ENCODE data around the gene DCUN1D2. TPM values are rescaled to one million over a fixed set of nuclear protein-coding genes. Genes with fewer than 3 reads are reported as not detected.
A peak's percentile ranks its signal among the peaks of the same experiment; 100 is the strongest.

The DCUN1D2 gene
- polyA plus RNA-seq, 1 experiment: 11.0 TPM

GRCh38 chr13:113422807-113423519 is 67.5 kb downstream of the DCUN1D2 start:
- TF ChIP-seq CTCF (IDR thresholded peaks at IDR 0.05; ENCODE audit: low read depth, low read length): no peak
- ChIA-PET CTCF (no interaction called here), POLR2A (no interaction called here)
- DNase-seq (ENCODE audit: low read depth, low spot score): no peak
- peaks cover 4% of the 10 kb centered on the region; the same call in 1 of the 2 replicates for H3K9me3 ChIP-seq (ENCODE audit: control insufficient read depth, insufficient read depth, low read length)
- no peak overlapping the region for H3K27ac ChIP-seq (ENCODE audit: low read depth, low read length)
- no peak overlapping the region for H3K4me3 ChIP-seq (ENCODE audit: low read depth, low read length)
- no peaks in the 10 kb centered on the region for H3K27me3 ChIP-seq (ENCODE audit: control insufficient read depth, insufficient read depth, low read length)

GRCh38 chr13:113421673-113422270 is 68.7 kb downstream of the DCUN1D2 start:
- no peak for TF ChIP-seq CTCF (IDR thresholded peaks at IDR 0.05; ENCODE audit: low read depth, low read length)
- peaks cover 4% of the 10 kb centered on the region; the same call in 1 of the 2 replicates for H3K9me3 ChIP-seq (ENCODE audit: control insufficient read depth, insufficient read depth, low read length)
- CTCF ChIA-PET: no interaction called here

GRCh38 chr13:113420833-113421600 is 69.5 kb downstream of the DCUN1D2 start:
- H3K4me3 ChIP-seq (ENCODE audit: low read depth, low read length): no peak overlapping the region
- no peak for TF ChIP-seq CTCF (IDR thresholded peaks at IDR 0.05; ENCODE audit: low read depth, low read length)
- peak overlapping the region; percentile 39 for H3K27ac ChIP-seq (ENCODE audit: low read depth, low read length)
- H3K27me3 ChIP-seq (ENCODE audit: control insufficient read depth, insufficient read depth, low read length): peaks cover 7% of the 10 kb centered on the region
- CTCF ChIA-PET: no interaction called here
- DNase-seq (ENCODE audit: low read depth, low spot score): no peak
- POLR2A ChIA-PET: no interaction called here
- no peaks in the 10 kb centered on the region for H3K9me3 ChIP-seq (ENCODE audit: control insufficient read depth, insufficient read depth, low read length)

More at GRCh38 chr13:113421673-113422270, 68.7 kb downstream of the DCUN1D2 start:
- Histone ChIP-seq H3K27me3 (ENCODE audit: control insufficient read depth, insufficient read depth, low read length) (peaks cover 5% of the 10 kb centered on the region), H3K4me3 (ENCODE audit: low read depth, low read length) (no peak overlapping the region), H3K27ac (ENCODE audit: low read depth, low read length) (peak overlapping the region; percentile 39)
- POLR2A ChIA-PET: no interaction called here
- peak; percentile 13 for DNase-seq (ENCODE audit: low read depth, low spot score)

- DNase-seq (ENCODE audit: low read depth, low spot score): no peak
- H3K9me3 ChIP-seq (ENCODE audit: control insufficient read depth, insufficient read depth, low read length): no peaks in the 10 kb centered on the region
- H3K27ac ChIP-seq (ENCODE audit: low read depth, low read length): no peak overlapping the region
- no peak for TF ChIP-seq CTCF (IDR thresholded peaks at IDR 0.05; ENCODE audit: low read depth, low read length)
- CTCF ChIA-PET: no interaction called here
- POLR2A ChIA-PET: no interaction called here
- H3K4me3 ChIP-seq (ENCODE audit: low read depth, low read length): no peak overlapping the region
- H3K27me3 ChIP-seq (ENCODE audit: control insufficient read depth, insufficient read depth, low read length): peaks cover 7% of the 10 kb centered on the region
Observed at GRCh38 chr13:113420232-113420631, 70.3 kb downstream of the DCUN1D2 start.
